ENCODE data around the gene UCP2.

Gene UCP2

DNA sequence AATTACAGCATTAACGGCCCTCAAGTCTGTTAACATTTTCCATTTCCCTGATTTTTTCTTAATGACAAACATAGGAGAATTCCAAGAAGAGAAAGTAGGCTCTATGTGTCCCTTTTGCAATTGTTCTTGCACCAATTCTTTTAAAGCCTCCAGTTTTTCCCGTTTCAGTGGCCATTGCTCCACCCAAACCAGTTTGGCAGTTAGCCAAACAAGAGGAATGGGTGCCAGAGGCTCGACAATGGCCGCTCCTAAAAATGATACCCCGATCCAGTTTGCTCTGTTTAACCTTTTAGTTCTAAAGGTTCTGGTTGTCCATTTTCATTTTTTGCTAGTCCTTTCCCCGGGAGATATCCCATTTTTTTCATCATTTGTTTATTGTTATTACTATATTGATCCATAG, 38.6 kb downstream of the UCP2 start:
- TF ChIP-seq EZH2phosphoT487 (IDR thresholded peaks at IDR 0.05; ENCODE audit: borderline replicate concordance) = no peak
- TF ChIP-seq, protein P1, sequence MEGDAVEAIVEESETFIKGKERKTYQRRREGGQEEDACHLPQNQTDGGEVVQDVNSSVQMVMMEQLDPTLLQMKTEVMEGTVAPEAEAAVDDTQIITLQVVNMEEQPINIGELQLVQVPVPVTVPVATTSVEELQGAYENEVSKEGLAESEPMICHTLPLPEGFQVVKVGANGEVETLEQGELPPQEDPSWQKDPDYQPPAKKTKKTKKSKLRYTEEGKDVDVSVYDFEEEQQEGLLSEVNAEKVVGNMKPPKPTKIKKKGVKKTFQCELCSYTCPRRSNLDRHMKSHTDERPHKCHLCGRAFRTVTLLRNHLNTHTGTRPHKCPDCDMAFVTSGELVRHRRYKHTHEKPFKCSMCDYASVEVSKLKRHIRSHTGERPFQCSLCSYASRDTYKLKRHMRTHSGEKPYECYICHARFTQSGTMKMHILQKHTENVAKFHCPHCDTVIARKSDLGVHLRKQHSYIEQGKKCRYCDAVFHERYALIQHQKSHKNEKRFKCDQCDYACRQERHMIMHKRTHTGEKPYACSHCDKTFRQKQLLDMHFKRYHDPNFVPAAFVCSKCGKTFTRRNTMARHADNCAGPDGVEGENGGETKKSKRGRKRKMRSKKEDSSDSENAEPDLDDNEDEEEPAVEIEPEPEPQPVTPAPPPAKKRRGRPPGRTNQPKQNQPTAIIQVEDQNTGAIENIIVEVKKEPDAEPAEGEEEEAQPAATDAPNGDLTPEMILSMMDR (conservative IDR thresholded peaks at IDR 0.05; ENCODE audit: low read length) = no peak
- Histone ChIP-seq H4K20me1 (ENCODE audit: insufficient read depth, low read length, poor library complexity, severe bottlenecking) (no peaks in the 10 kb centered on the region), H3K36me3 (ENCODE audit: insufficient read depth, low read length) (no peaks in the 10 kb centered on the region), H3K79me2 (ENCODE audit: insufficient read depth, low read length) (no peaks in the 10 kb centered on the region), H3K4me1 (ENCODE audit: insufficient read depth, low read length, poor library complexity, severe bottlenecking) (no peaks in the 10 kb centered on the region), H3F3A (ENCODE audit: low read depth) (no peaks in the 10 kb centered on the region), H2AFZ (ENCODE audit: low read length) (no peak overlapping the region), H3K4me3 (ENCODE audit: low read length, poor library complexity, severe bottlenecking) (no peak overlapping the region), H3K9me3 (ENCODE audit: insufficient read depth, low read depth, low read length) (0 out of 2 replicates have a peak, but pooled peaks cover 7% of the 10 kb centered on the region), H3K4me2 (ENCODE audit: low read depth, low read length, poor library complexity, severe bottlenecking) (no peak overlapping the region), H3K9ac (ENCODE audit: low read depth, low read length, poor library complexity, severe bottlenecking) (no peak overlapping the region), H3K27me3 (ENCODE audit: insufficient read depth, low read length, poor library complexity, severe bottlenecking) (no peaks in the 10 kb centered on the region), H3K9me2 (replicated peaks; ENCODE audit: low read depth, low read length) (no peaks in the 10 kb centered on the region)

- Histone ChIP-seq H2AFZ (ENCODE audit: low read length) (no peak overlapping the region), H3K79me2 (ENCODE audit: insufficient read depth, low read length) (no peaks in the 10 kb centered on the region), H3K36me3 (ENCODE audit: insufficient read depth, low read length) (no peaks in the 10 kb centered on the region), H3K9ac (ENCODE audit: low read depth, low read length, poor library complexity, severe bottlenecking) (no peak overlapping the region), H3K4me3 (ENCODE audit: low read length, poor library complexity, severe bottlenecking) (no peak overlapping the region), H3K27me3 (ENCODE audit: insufficient read depth, low read length, poor library complexity, severe bottlenecking) (no peaks in the 10 kb centered on the region), H3K4me2 (ENCODE audit: low read depth, low read length, poor library complexity, severe bottlenecking) (no peak overlapping the region), H3K9me3 (ENCODE audit: insufficient read depth, low read depth, low read length) (peaks cover 7% of the 10 kb centered on the region; the same call in 1 of the 2 replicates), H3K4me1 (ENCODE audit: insufficient read depth, low read length, poor library complexity, severe bottlenecking) (no peaks in the 10 kb centered on the region), H4K20me1 (ENCODE audit: insufficient read depth, low read length, poor library complexity, severe bottlenecking) (no peaks in the 10 kb centered on the region), H3F3A (ENCODE audit: low read depth) (no peaks in the 10 kb centered on the region), H3K9me2 (replicated peaks; ENCODE audit: low read depth, low read length) (no peaks in the 10 kb centered on the region)
- TF ChIP-seq, protein P1 (conservative IDR thresholded peaks at IDR 0.05; ENCODE audit: low read length) = no peak
- TF ChIP-seq EZH2phosphoT487 (IDR thresholded peaks at IDR 0.05; ENCODE audit: borderline replicate concordance) = no peak
Observed at GRCh38 chr11:73942010-73942409, 40.6 kb downstream of the UCP2 start.

DNA sequence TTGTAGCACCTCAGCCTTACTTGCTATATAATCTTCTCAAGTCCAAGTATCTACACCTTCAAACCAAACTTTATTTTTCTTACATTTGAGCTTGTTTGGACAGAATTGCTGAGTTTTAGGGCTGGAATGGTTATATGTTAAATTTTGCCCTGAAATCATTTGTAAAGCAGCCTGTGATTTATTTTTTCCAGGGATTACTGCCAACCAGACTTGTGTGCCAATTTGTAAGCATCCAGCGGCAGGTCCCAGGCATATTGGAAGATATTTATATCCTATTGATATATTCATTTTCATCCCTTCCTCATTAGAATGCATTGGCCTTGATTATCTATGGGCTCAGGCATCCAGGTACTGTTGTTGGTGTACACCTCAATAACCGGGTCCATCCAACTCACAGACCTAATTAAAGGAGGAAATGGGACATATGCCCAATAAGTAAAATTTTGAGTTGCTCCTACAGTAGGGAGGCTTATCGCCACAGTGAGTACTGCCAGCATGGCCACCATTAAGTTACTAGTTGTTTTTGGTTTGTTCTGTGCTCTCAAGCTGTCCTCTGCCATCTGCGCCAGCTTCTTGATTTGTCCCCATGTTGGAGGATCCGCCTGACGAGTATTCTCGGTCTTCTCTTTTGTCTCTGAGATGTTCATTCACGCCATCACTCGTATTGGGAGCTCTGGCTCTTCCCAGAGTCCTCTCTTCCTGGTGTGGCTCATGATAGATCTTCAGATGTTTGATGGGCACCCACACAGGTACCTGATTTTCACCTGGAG, 41.7 kb downstream of the UCP2 start:
- Histone ChIP-seq H3K9ac (ENCODE audit: low read depth, low read length, poor library complexity, severe bottlenecking) (no peak overlapping the region), H3K27me3 (ENCODE audit: insufficient read depth, low read length, poor library complexity, severe bottlenecking) (no peaks in the 10 kb centered on the region), H3K36me3 (ENCODE audit: insufficient read depth, low read length) (no peaks in the 10 kb centered on the region), H3K9me2 (replicated peaks; ENCODE audit: low read depth, low read length) (no peaks in the 10 kb centered on the region), H3K4me1 (ENCODE audit: insufficient read depth, low read length, poor library complexity, severe bottlenecking) (no peaks in the 10 kb centered on the region), H3K4me2 (ENCODE audit: low read depth, low read length, poor library complexity, severe bottlenecking) (no peak overlapping the region), H2AFZ (ENCODE audit: low read length) (no peak overlapping the region), H4K20me1 (ENCODE audit: insufficient read depth, low read length, poor library complexity, severe bottlenecking) (no peaks in the 10 kb centered on the region), H3K9me3 (ENCODE audit: insufficient read depth, low read depth, low read length) (peaks cover 7% of the 10 kb centered on the region; the same call in 1 of the 2 replicates), H3K79me2 (ENCODE audit: insufficient read depth, low read length) (no peaks in the 10 kb centered on the region), H3F3A (ENCODE audit: low read depth) (no peaks in the 10 kb centered on the region), H3K4me3 (ENCODE audit: low read length, poor library complexity, severe bottlenecking) (no peak overlapping the region)
- TF ChIP-seq EZH2phosphoT487 (IDR thresholded peaks at IDR 0.05; ENCODE audit: borderline replicate concordance) = no peak
- TF ChIP-seq, protein P1 (conservative IDR thresholded peaks at IDR 0.05; ENCODE audit: low read length) = no peak

Data from Loucy (cell line).